Endometrial microvascular endothelial cells (primary cell): Measurements from ENCODE around the gene GRIK1. TPM values are rescaled to one million over a fixed set of nuclear protein-coding genes. Genes with fewer than 3 reads are reported as not detected.

Source experiments
- in situ Hi-C: cut with HindIII; loops from 2 replicates; pipeline ENCODE4 v1.10.0; 2017; ENCODE audit warnings: low sequenced_read_pairs, low pct_unique_long_range_greater_than_20kb; ENCODE audit errors: inconsistent ontology term
- total RNA-seq: library from RNA; depleted of rRNA; stranded (reverse); fragments of >200 nt; gene quantifications from one replicate; pipeline ENCODE4 v1.2.3, GENCODE V29; 2015; ENCODE audit errors: inconsistent ontology term

The GRIK1 gene
- total RNA-seq, 1 donor from 2014 or later: not detected

DNA sequence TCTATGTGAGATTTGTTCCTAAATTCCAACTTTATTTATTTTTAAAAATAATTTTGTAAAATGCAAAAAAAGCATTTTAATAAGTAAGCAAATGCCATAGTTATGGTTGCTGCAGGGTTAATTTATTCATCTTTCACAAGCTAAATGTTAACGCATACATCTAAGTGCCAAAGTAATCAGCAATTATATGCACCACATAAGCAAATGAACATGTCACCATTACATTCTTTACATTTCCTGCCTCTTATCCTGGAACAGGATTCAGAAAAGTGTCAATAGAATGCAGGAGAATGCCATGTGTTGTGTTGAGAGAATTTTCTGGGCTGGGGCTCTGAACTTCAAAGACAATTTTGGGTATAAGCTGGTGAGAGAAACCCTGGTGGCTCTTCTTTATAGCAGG lies 136.6 kb downstream of the GRIK1 start:
- in situ Hi-C loops: no loop called here

DNA sequence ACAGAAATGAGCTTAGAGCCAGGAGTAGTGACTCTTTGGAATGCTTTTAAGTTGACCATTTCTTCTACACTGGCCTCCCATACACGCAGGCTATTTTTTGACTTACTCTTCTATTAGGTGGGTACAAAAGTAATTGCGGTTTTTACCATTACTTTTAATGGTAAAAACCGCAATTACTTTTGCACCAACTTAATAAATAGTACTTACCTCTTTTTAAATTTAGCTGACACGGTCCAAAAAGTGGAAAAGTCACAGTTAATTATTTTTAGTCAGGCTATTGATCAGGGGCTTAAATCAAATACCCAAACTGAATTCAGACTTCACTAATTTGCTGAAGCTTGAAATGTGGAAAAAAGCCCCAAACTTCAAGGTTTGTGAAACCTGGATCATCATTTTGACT lies 138.7 kb downstream of the GRIK1 start:
- in situ Hi-C loops: no loop called here

DNA sequence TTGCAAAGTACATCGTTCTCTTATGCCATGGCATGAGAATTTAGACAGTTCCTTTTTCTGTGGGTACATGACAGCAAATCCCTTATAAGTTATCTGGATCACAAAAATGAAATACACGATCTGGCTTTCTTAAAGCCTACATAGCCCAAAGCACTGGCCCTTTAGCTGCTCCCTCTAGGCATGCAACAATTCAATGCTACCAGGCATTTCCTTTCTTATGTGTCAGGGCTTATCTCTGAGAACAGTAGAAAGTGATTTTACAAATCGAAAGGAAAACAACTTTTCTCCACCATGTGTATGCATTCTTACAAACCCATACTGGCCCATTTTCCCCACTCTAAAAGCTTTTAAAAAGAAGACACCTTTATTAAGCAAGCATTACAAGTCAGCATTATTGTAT lies 139.7 kb downstream of the GRIK1 start:
- in situ Hi-C loops: no loop called here

DNA sequence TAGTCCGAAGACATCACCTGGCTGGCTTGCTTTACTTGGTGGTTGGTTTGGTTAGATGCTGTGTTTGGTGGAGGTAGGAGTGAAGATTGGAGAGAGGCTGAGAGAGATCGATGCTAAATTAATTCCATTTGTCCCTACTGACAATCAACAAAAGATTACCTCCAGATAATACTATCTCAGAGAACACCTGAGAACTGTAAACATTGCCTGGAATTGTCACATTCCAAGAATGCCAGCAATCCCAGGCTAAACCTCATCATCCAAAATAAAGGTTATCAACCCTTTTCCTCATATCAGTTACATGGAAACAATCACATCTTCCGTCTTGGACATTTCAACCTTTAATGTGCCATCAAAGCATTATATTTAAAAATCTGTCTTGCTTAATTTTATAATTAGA lies 141.0 kb downstream of the GRIK1 start:
- in situ Hi-C loops: no loop called here

DNA sequence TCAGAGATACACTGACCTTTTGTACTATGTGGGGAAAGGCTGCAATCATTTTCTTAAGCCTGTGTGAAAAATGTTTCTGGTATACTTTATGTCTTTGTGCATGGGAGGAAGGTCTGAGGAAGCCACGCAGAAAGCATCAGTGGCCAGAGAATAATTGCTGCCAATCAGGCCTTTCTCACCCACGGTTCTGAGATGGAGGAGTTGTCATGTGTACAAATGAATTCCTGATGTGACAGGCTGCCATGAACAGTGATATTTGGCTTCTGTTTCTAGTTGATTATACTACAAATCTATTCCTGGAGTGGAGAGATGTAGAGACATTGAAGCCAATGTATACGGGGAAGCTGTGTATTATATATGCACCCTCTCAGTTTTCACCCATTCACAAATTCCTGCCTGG lies 142.6 kb downstream of the GRIK1 start:
- in situ Hi-C loops: no loop called here

DNA sequence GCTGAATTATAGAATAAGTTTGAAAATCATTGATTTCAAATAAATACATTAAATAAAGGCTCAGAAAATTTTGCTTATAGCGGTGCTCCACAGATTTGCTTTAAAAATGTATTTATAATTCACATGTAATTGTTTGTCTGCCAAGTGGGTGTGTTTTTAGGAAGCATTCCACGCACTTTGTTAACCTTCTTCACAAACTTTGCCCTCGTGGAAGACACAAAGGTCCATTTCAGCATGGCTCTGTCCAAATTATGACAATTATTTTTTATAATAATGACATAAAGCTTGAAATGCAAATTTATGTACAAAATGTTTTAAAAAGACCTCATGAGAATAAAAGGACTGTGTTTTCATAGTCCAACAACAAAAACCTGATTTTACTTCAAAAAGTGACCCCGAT lies 146.1 kb downstream of the GRIK1 start:
- in situ Hi-C loops: no loop called here

DNA sequence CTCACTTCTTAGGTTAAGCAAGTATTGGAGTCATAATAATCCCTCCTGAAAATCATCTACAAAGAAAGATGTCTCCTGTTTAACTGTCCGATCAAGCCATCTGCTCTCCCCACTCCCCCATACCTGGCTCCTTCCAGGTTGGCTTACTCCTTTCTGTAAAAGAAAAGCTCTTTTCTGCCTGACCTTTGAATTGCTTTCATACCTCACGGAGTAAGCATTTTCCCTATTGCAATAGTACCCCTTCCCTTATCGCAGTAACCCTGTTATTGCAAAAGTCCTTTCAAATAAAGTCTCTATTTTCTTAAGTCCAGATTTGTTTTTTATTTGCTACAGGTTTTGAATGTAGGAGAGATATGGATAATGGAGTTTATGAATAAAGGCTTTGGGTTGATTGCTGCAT lies 150.4 kb downstream of the GRIK1 start:
- in situ Hi-C loops: no loop called here

DNA sequence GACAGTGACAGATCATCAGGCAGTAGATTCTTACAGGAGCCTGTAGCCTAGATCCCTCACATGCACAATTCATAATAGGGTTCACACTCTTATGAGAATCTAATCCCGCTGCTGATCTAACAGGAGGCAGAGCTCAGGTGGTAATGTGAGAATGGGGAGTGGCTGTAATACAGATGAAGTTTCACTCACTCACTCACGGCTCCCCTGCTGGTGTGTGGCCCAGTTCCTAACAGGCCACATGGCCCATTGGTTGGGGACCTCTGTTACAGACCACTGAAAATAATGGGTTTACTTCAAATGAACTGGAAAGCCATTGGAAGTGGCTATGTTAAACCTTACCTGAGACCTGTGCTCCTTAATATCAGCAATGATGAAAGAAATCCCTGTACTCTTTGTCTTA lies 151.0 kb downstream of the GRIK1 start:
- in situ Hi-C loops: no loop called here

DNA sequence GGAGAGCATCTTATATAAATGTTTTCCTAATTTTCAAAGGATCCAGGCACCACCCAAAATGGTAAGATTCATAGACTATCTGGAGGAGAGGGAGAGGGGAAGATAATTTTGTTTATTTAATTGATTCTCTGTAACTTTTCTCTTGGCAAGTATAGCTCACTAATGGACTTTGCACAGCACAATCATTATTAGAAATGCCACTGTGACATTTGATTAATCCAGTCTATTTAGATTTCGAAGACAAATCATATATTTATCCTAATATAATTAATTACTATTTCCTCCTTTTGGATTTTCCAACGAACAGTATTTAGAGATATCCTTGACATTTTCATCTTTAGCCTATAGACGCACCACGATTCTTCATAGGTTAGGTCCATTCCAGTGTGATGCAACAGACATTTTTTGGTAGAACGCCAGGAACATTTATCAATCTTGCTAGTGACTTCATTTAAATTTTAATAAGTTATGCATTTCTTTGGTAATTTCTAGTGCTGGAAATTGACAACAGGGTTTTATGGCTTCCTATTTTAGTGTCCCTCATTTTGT lies 152.4 kb downstream of the GRIK1 start:
- in situ Hi-C loops: no loop called here

DNA sequence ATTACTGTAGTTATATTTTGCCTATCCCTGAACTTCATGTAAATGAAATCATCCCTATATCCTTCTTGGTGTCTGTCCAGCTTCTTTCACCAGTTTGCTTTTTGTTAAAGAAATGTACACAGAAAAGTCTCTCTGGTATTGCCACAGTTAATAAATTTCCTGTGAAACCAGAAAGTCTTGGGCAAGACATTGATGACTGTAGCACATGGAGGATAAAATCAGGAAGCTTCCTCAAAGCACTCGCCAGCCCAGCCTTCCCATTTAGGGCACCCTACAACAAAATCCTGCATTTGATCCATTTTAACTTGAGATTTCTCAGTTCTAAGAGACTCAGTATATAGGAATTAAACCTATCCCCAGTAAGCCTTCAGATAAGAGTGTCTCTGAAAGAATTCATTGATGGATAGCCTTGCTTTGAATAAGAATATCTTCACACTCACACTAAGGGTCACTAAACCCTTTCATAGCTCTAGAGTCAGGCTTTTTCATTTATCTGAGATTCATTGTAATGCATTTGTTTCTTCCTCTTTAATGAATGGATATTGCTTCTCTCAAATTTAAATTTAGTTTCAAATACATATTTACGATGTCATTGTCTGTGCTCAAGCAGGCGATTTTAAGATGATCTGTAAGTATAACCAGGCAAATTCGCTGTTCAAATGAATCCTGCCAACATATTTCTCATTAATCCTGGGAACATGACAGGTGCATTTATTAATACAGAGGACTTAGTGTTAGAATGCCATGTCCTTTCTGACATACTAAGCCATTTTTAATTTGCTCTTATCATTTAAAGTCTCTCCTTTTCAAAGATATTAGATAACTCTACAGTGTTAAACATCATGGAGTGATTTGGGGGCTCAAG lies 153.1 kb downstream of the GRIK1 start:
- in situ Hi-C loops: no loop called here

DNA sequence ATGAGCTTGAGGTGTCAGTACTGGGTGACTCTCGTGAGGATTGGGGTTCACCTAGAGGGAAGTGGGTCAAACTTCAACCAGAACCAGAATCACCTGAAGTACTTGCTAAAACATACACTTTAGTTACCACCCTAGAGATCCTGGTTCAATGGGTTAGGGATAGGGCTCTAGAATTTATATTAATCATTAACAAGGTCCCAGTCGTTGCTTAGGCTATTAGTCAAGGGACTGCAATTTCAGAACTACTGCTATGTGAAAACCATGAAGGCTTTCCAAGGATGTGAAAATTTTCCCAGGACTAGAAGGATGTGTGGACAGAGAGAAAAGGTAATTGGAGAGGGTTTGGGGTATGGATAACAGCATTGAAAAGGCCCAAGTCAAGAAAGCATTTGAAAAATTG lies 162.6 kb downstream of the GRIK1 start:
- in situ Hi-C loops: no loop called here

DNA sequence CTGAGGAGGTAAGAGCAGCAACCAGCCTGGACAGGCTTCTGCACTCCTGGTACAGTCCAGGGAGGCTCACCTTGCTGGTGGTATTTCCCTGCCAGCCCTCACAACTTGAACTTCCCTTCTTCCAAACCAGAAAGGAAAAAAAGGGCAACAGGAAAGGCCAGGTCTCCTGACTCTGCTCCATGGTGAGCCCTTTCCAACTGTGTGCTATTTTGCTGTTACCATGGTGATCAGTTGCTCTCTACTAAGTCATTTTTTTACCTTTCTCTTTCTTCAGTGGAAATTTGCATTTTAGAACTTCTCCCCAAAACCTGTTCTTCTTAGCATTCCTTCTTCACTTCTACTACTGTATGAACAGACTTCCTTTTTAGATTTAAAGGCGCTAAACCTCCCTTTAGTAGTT lies 164.3 kb downstream of the GRIK1 start:
- in situ Hi-C loops: no loop called here

DNA sequence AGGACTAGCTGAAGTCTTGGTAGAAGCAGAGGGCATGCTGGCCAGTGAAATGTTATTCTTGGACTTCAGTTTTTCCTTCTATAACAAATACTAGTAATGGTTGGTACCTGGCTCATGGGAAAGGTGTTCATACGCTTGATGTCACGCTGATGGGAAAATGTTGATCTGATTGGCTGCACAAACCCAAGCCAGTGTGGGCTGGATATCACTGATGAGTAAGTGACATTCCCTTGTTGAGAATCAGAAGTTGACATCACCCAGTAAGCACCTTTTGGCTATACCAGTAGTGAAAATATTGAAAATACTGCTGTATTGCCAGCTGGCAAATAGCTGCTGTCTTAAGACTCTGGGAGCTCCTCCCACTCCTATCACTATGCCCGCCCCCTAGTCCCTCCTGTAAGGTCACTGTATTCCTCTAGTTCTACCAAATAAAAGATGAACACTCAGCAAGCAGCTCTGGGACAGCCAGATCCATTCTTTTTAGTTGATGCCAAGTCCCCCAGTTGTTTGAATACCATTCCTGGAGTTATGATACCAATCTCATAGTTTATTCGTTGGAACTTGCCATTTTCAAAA lies 168.2 kb downstream of the GRIK1 start:
- in situ Hi-C loops: no loop called here

DNA sequence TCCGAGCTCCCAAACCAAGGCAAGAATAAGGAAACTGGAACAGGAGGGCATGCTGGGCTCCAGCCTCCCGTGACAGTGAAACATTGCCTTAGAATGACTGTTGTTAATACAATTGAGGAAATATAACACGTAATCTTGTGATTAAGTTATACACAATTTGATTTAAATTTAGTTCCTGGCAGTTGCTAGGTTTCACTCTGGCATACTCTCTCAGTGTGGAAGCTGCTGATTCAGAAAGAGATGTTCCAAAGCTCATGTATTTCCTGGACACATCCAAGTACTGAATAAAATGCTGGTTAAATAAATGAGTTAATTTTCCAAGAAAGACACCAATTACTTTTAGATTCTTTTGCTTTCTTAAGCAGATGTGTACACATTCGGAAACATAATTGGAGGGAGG lies 176.1 kb downstream of the GRIK1 start:
- in situ Hi-C loops: no loop called here

DNA sequence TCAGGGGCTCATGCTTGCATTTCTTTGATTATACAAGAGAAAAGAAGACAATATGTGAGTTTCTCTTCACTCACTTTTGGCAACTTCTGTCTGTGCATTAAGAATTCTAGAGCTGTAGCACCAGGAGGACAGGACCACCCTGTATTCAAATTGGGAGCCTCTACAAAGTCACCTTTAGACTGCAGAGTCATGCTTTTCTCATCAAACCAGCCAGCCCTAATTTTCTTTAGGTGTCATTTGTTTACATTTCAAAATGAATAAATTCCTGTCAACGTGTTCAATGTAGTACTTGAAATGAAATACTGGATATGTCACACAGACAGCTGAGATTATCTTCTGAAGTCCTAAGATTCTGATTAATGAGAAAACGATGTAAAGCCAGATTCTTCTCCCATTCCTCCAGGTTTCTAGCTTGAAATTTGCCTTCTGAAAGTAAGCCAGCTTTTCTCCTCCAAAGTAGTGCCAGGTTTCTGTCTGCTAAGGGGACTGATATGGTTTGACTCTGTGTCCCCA lies 177.2 kb downstream of the GRIK1 start:
- in situ Hi-C loops: no loop called here

DNA sequence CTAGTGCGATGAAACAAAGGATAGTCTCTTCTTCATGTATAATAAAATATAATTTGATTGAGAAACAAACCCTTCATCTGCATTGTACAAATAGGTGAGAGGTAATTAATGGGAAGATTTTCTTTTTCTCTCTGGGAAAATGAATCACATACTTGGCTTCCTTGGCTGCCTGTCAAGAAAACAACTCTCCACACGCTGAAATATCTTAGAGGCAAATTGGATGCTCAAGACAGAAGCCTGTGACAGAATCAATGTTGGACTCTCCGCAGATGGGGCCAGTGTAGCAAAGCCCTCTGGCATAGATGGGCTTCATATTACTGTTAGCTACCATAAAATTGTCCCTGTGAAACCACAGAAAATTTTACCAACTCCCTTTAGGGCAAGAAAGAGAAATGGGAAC lies 186.6 kb downstream of the GRIK1 start:
- in situ Hi-C loops: no loop called here

DNA sequence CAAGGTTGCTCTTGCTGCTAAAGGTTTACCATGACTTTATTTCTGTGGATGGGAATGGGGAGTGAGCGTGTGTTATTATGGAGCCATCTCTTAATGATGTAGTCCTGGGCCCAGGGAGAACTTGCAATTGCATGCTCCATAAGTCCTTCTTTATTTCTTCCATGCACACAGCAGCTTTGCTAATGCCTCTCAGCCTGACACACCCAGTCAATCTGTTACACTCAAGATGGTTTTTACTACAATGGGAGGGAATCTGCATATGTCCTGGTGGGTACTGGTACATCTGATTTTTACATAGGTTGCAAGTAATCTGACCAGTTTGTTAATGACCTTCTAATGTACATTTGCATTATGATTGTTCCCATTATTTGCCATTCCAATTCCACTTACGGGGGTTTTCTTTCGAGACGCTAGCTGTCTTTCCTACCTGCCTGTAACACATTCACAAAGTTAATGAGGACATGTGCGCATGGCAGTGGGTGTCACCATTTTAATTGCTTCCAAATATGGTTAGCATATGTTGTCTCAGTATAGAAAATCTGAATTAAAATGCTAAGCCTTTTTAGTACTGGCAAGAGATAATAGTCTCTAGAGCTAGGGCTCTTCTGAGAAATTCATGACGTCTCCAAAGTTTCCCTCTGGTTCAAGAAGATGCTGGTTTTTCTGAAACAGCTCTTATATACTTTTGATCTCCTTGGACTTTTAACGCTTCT lies 188.2 kb downstream of the GRIK1 start:
- in situ Hi-C loops: no loop called here

DNA sequence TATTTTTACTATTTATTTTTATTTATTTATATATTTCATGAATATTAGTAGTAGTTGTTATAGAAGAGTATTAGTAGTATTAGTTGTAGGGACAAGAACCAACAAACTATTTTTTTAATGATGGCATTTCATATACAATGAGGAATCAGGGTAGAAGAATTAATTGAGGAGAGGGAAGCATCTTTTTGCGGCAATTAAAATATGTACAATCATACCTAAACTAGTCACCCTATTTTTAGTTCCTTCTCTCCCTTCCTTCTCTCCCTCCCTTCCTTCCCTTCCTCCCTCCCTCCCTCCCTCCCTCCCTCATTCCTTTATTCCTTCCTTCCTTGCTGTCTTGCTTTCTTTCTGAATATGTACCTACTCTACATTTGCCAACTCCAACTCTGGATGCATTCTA lies 189.8 kb downstream of the GRIK1 start:
- in situ Hi-C loops: no loop called here

DNA sequence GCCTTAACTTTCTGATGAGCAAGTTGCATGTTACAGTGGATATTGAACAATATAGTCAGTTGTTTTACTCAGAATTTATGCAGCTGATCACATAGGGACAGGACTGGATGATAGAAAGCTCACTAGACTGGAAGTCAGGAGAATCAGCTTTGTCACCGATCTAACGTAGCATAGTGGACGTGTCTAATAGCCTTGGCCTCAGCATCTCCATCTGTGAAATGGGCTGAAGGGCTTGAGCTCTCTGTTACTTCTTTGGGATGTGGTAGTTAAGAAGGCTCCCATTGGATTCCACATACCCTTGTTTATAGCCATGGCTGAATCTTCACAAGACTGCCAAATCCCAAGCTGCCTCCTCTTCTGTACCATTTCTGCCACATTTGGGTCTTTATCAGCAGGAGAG lies 190.6 kb downstream of the GRIK1 start:
- in situ Hi-C loops: no loop called here
